Activated T-cell treated with anti-CD3 and anti-CD28 coated beads for 48 hours (primary cell): ENCODE results near the gene SLFN13.
"Not testable (repeated sequence)": the region's sequence is repeated elsewhere in the genome, so short reads cannot be mapped to it uniquely, and the experiment has no call there.

Experiments used
- DNase-seq: peaks from one replicate; pipeline ENCODE4 v3.0.0-alpha.2; 2020; ENCODE audit warnings: low read depth

SLFN13 gene

GRCh38 chr17:35448214-35448898, at the start of gene SLFN13:
Gene SLFN13 (minus strand): TSS chr17:35448766. CDS start chr17:35445680, 3,086 bp downstream.
- DNase-seq = peak; percentile 93

DNA sequence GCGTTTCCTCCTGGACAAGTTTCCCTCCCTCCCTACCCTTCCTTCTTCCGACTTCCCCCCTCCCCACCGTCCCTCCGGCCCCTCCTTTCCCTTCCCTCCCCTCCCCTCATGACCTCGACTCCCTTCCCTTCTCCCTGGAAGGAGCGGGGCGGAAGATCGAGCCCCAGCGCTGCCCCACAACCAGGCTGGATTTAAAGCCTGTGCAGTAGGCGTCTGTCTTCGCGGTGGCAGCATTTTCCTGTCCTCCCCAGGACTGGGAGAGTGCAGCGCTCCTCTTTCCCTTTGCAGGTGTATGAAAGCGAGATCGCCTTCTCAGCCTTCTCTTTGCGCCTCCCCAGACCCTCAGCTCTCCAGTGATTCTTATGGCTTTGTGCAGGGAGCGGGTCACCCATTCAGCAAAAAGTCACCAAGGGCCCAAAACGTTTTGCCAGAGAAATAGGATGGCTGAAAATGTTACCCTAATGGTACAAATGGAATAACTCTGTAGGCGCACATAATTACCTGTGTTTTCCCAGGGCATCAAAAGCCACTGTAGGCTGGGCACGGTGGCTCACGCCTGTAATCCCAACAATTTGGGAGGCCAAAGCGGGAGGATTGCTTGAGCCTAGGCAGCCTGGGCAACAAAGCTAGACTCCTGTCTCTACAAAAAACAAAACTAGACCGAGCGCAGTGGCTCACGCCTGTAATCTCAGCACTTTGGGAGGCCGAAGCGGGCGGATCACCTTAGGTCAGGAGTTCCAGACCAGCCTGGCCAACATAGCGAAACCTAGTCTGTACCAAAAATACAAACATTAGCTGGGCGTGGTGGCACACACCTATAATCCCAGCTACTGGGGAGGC, 48.1 kb upstream of the SLFN13 start:
- no peak for DNase-seq

DNA sequence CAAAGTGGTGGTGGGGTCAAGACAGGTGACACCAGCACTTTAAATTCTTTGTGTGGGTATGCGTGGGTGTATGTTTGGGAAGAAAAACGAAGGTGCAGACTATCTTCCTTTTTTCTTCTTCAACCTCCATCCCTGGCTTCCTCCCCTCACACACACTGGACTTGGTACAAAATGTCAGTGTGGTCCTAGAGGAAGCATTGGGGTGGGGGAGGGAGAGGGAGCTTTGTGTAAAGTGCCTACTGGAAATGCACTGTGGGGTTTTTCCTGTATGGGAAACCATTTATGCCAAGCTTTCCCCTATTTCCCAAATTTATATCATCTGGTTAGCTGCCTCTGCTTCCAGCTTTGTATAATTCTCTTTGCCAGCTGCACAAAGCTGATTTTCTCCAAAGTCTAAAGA, 44.5 kb upstream of the SLFN13 start:
- DNase-seq = no peak

- no peak for DNase-seq
These were observed 42.9 kb upstream of the SLFN13 start for GRCh38 chr17:35491417-35491816.

- DNase-seq = no peak
These were observed 41.4 kb upstream of the SLFN13 start for GRCh38 chr17:35489944-35490343.

DNA sequence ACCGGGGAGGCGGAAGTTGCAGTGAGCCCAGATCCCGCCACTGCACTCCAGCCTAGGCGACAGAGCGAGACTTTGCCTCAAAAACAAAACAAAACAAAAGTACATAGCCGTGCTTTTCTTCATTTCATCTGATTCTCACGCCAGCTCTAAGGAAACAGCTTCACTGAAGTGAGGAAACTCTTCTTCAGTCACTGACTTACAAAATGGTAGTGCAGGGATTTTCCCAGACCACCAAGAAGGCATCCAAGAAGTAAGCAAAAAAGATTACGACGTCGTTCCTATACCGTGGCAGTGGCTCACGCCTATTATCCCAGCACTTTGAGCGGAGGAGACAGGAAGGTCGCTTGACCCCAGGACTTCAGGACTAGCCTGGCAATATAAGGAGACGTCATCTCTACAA, 40.4 kb upstream of the SLFN13 start:
- DNase-seq = no peak

- peak; percentile 82 for DNase-seq
These were observed 38.6 kb upstream of the SLFN13 start for GRCh38 chr17:35486920-35487732.

- no peak for DNase-seq
These were observed 30.7 kb upstream of the SLFN13 start for GRCh38 chr17:35479271-35479670.

- no peak for DNase-seq
These were observed 28.7 kb upstream of the SLFN13 start for GRCh38 chr17:35477248-35477647.

DNA sequence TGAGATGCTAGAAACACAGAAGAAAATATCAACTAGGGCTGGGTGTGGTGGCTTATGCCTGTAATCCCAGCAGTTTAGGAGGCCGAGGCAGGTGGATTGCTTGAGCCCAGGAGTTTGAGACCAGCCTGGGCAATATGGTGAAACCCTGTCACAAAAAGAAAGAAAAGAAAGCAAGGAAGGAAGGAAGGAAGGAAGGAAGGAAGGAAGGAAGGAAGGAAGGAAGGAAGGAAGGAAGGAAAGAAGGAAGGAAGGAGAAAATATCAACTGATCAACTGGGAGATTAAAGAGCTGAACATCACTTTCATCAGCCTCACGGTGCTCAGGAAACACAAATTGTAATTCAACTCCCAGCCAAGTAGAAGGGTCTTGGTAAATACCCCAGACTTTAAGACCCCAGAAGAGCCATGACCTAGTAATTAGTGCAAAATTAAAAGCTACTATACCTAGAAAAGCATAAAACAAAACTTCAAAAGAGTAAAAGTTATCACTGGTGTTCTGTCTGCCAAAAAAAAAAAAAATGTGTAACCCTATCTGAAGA, 27.8 kb upstream of the SLFN13 start:
- DNase-seq = no peak

DNA sequence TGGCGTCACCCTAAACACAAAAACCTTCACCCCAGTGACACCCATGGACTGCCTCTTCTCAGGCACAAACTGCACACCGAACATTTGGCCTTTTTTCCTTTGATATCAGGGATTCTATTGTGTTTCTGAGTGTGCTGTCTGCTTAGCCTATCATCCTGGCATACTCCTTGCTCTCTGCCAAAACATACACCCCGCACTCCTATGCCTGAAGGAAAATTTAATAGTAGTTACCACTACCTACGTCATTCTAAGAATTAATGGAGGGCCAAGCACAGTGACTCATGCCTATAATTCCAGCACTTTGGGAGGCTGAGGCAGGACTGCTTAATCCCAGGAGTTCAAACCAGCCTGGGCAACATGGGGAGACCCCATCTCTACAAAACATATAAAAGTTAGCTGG, 19.9 kb upstream of the SLFN13 start:
- DNase-seq = no peak

DNA sequence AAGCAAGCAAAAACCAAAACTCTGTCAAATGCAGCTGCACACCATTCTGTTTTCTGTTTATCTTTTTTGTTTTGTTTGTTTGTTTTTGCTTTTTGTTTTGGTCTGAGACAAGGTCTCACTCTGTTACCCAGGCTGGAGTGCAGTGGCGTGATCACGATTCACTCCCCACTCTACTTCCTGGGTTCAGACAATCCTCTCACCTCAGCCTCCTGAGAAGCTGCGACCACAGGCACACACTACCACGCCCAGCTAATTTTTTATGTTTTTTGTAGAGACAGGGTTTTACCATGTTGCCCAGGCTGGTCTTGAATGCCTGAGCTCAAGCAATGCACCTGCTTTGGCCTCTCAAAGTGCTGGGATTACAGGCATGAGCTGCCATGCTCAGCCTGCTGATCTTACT, 19.3 kb upstream of the SLFN13 start:
- DNase-seq = no peak

- DNase-seq = peak; percentile 36
These were observed 11.8 kb upstream of the SLFN13 start for GRCh38 chr17:35460354-35460851.

DNA sequence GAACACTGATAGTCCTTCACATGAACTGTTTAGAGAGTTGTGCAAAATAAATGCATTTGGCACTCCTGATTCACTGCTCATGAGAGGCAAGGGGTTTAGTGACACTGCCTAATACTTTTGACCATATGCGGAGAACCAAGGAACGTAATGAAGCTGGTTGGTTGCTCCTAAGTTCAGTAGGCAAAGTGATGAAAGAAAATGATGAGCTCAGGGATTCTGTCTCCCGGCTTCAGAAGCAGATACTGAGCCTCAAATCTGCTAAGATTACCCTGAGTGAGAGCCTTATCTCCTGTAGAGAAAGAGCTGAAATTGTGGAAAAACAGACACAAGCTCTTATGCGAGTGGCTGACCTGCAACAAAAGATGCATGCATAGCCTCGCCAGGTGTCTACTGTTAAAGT, 5.5 kb upstream of the SLFN13 start:
- DNase-seq = not testable (repeated sequence)

DNA sequence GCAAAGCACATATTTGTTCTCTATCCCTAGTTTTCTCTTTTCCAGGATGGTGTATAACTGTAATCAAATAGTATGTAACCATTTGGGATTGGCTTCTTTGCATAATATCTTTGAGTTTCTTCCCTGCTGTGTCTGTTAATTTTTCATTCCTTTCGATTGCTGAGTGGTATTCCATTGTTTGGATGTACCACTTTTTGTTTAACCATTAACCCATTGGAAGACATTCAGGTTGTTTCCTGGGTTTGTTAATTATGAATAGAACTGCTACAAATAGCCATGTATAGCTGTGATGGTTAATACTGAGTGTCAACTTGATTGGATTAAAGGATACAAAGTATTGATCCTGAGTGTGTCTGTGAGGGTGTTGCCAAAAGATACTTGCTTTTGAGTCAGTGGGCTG, 4.6 kb upstream of the SLFN13 start:
- no peak for DNase-seq

- no peak for DNase-seq
These were observed 885 bp upstream of the SLFN13 start for GRCh38 chr17:35449371-35449931.

- DNase-seq = no peak
These were observed 297 bp upstream of the SLFN13 start for GRCh38 chr17:35448899-35449227.

GRCh38 chr17:35447499-35447898, 1.1 kb downstream of the SLFN13 start:
- no peak for DNase-seq

- no peak for DNase-seq
These were observed 10.1 kb downstream of the SLFN13 start for GRCh38 chr17:35438433-35438832.

DNA sequence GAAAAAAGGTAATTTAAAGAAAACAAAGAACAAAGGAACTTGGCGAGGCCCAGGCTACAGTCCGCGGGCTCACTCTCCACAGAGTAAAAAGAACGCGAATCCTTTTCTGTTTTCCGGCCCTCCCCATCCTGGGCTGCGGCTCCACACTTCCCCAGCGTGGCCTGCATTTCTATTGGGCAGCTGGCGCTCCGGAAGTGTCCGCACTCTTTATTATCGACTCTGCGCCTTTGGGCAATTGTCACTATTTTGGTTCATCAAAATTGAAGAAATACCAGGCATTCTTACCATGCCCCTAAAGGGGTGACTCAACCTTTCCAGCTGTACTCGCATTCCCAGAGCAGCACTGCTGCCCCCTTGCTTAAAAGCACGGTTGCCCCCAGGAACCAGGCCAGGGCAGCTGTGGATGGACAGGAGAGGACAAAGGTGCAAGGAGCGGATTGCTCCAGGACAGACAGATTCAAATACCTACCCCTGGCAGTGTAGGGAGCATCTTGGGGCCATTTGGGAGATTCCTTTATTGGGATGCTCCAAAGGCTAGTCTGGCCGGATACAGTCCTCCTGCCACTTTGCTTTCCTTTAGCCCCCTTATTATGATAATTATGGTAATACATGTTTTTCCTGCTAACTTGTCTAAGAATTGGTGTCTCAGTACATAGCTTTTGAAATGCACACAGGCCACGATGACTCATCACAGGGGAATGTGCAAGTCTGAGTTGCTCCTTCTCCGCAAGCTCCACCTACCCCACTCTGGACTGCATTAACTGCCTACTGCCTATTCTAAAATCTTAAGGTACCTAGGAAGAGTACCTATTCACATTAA, 15.3 kb downstream of the SLFN13 start:
- peak; percentile 54 for DNase-seq
